Subcutaneous abdominal adipose tissue (tissue), 5 donors: ENCODE data around the gene GYPC.
"Not testable (repeated sequence)": the region's sequence is repeated elsewhere in the genome, so short reads cannot be mapped to it uniquely, and the experiment has no call there.

Experiments
- H3K27ac ChIP-seq: one replicate; pipeline ENCODE4 v1.7.0; 2013; ENCODE audit warnings: low read depth, mild to moderate bottlenecking, inconsistent platforms, low read length, moderate library complexity
- H3K27me3 ChIP-seq, 5 donors: one replicate each; pipeline ENCODE4 v1.7.0; 2013; ENCODE audit warnings: low read length in 5 of 5, inconsistent platforms in 1 of 5; ENCODE audit not compliant: control insufficient read depth in 5 of 5, insufficient read depth in 4 of 5
- H3K36me3 ChIP-seq, 5 donors: one replicate each; pipeline ENCODE4 v1.7.0; 2013; ENCODE audit warnings: low read length in 5 of 5; ENCODE audit not compliant: control insufficient read depth in 5 of 5, insufficient read depth in 5 of 5
- H3K4me1 ChIP-seq, 5 donors: one replicate each; pipeline ENCODE4 v1.7.0; 2013; ENCODE audit warnings: low read length in 5 of 5, mild to moderate bottlenecking in 3 of 5, moderate library complexity in 1 of 5; ENCODE audit not compliant: control insufficient read depth in 5 of 5, insufficient read depth in 5 of 5
- H3K4me3 ChIP-seq, 5 donors: one replicate each; pipeline ENCODE4 v1.7.0; 2013; ENCODE audit warnings: low read length in 5 of 5, low read depth in 1 of 5
- H3K9ac ChIP-seq, 5 donors: one replicate each; pipeline ENCODE4 v1.7.0; 2013; ENCODE audit warnings: low read length in 5 of 5, mild to moderate bottlenecking in 4 of 5, moderate library complexity in 3 of 5
- H3K9me3 ChIP-seq, 5 donors: one replicate each; pipeline ENCODE4 v1.7.0; 2013; ENCODE audit warnings: low read length in 5 of 5; ENCODE audit not compliant: control insufficient read depth in 5 of 5
- donor health status: healthy.
- donor health status: healthy.
- donor health status: healthy.
- donor health status: healthy.
- donor health status: healthy.

The GYPC gene

GRCh38 chr2:126637386-126637785, 18.6 kb upstream of the GYPC start:
- H3K4me3 ChIP-seq = no peak overlapping the region
- no peak overlapping the region for H3K27ac ChIP-seq
- no peaks in the 10 kb centered on the region for H3K9me3 ChIP-seq
- H3K27me3 ChIP-seq = no peaks in the 10 kb centered on the region
- H3K36me3 ChIP-seq = no peaks in the 10 kb centered on the region
- H3K4me1 ChIP-seq = peaks cover 4 to 16% (median 14%) of the 10 kb centered on the region in 5 donors
- no peak overlapping the region for H3K9ac ChIP-seq

GRCh38 chr2:126638746-126639145, 17.2 kb upstream of the GYPC start:
- Histone ChIP-seq H3K4me1 (peaks cover 4 to 16% (median 14%) of the 10 kb centered on the region in 5 donors), H3K36me3 (no peaks in the 10 kb centered on the region), H3K9me3 (no peaks in the 10 kb centered on the region), H3K9ac (no peak overlapping the region), H3K4me3 (no peak overlapping the region), H3K27me3 (no peaks in the 10 kb centered on the region), H3K27ac (no peak overlapping the region)

DNA sequence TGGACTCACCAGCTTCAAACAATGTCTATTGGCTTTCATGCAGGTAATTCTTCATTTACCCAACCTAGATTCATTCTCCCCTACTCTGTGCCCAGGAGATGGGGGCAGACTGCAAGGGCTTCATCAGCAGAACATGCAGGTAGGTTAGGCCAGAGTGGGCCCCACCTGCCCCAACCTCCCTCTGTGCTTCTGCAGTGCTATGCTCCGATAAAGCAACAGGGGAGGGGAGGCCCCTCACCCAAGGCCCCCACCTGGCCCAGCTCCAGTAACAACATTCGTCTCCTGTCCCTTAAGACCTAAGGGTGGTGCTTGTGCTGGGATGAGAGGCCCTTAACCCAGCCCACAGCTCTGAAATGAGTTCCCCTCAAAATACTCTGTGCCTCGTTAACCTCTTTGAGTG, 16.7 kb upstream of the GYPC start:
- no peaks in the 10 kb centered on the region for H3K9me3 ChIP-seq
- no peak overlapping the region for H3K9ac ChIP-seq
- H3K4me3 ChIP-seq = no peak overlapping the region
- no peak overlapping the region for H3K27ac ChIP-seq
- no peaks in the 10 kb centered on the region for H3K36me3 ChIP-seq
- H3K4me1 ChIP-seq = peaks cover 4 to 14% (median 12%) of the 10 kb centered on the region in 5 donors
- H3K27me3 ChIP-seq = no peaks in the 10 kb centered on the region

GRCh38 chr2:126641294-126641693, 14.7 kb upstream of the GYPC start:
- H3K4me3 ChIP-seq, H3K27me3 ChIP-seq, H3K9ac ChIP-seq, H3K36me3 ChIP-seq, H3K27ac ChIP-seq, H3K9me3 ChIP-seq, H3K4me1 ChIP-seq: not testable (repeated sequence)

DNA sequence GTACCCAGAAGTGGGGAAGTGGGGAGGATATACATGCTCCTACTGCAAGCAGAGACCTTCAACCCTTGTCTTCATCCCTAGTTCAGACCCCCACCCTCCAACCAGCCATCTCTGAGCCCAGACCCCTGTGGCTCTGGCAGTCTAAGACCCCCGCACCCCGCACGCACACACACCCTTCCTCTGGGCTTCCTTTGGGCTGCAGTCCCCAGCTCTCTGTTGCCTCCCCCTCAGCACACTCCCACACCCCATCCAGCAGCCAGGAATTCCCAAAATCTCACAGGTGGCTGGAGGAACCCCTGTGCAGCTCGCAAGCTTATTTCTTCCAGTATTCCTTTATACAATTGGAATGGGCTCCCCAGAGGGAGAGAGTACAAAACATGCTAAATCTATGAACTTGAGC, 13.9 kb upstream of the GYPC start:
- Histone ChIP-seq H3K9me3 (no peaks in the 10 kb centered on the region), H3K9ac (no peak overlapping the region), H3K4me1 (no peaks in the 10 kb centered on the region), H3K36me3 (no peaks in the 10 kb centered on the region), H3K27me3 (no peaks in the 10 kb centered on the region), H3K4me3 (no peak overlapping the region), H3K27ac (no peak overlapping the region)

- H3K9ac ChIP-seq = no peak overlapping the region
- H3K4me3 ChIP-seq = no peak overlapping the region
- no peak overlapping the region for H3K27ac ChIP-seq
- no peaks in the 10 kb centered on the region for H3K36me3 ChIP-seq
- no peaks in the 10 kb centered on the region for H3K9me3 ChIP-seq
- H3K4me1 ChIP-seq = no peaks in the 10 kb centered on the region
- no peaks in the 10 kb centered on the region for H3K27me3 ChIP-seq
Observed at GRCh38 chr2:126643431-126643830, 12.5 kb upstream of the GYPC start.

GRCh38 chr2:126643972-126644371, 12.0 kb upstream of the GYPC start:
- Histone ChIP-seq H3K9ac (no peak overlapping the region), H3K27me3 (no peaks in the 10 kb centered on the region), H3K27ac (no peak overlapping the region), H3K9me3 (no peaks in the 10 kb centered on the region), H3K36me3 (no peaks in the 10 kb centered on the region), H3K4me3 (no peak overlapping the region), H3K4me1 (no peaks in the 10 kb centered on the region)

GRCh38 chr2:126644630-126645191, 11.2 kb upstream of the GYPC start:
- Histone ChIP-seq H3K4me1 (no peaks in the 10 kb centered on the region), H3K4me3 (no peak overlapping the region), H3K36me3 (no peaks in the 10 kb centered on the region), H3K9ac (no peak overlapping the region), H3K27ac (no peak overlapping the region), H3K27me3 (no peaks in the 10 kb centered on the region), H3K9me3 (no peaks in the 10 kb centered on the region)

GRCh38 chr2:126645211-126645618, 10.7 kb upstream of the GYPC start:
- no peaks in the 10 kb centered on the region for H3K36me3 ChIP-seq
- H3K4me3 ChIP-seq = no peak overlapping the region
- no peaks in the 10 kb centered on the region for H3K27me3 ChIP-seq
- H3K9ac ChIP-seq = no peak overlapping the region
- H3K4me1 ChIP-seq = no peaks in the 10 kb centered on the region
- no peaks in the 10 kb centered on the region for H3K9me3 ChIP-seq
- no peak overlapping the region for H3K27ac ChIP-seq

DNA sequence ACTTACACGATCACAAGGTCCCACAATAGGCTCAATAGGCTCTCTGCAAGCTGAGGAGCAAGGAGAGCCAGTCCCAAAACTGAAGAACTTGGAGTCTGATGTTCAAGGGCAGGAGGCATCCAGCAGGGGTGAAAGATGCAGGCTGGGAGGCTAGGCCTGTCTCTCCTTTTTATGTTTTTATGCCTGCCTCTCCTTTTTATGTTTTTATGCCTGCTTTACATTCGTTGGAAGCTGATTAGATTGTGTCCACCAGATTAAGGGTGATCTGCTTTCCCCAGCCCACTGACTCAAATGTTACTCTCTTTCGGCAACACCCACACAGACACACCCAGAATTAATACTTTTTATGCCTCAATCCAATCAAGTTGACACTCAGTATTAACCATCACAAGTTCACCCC, 9.9 kb upstream of the GYPC start:
- Histone ChIP-seq H3K36me3 (no peaks in the 10 kb centered on the region), H3K4me3 (no peak overlapping the region), H3K27me3 (no peaks in the 10 kb centered on the region), H3K4me1 (no peaks in the 10 kb centered on the region), H3K9ac (no peak overlapping the region), H3K9me3 (no peaks in the 10 kb centered on the region), H3K27ac (no peak overlapping the region)
